ENCODE data around the gene MAGI1.
"Not testable (repeated sequence)": the region's sequence is repeated elsewhere in the genome, so short reads cannot be mapped to it uniquely, and the experiment has no call there.

MAGI1 gene

GRCh38 chr3:65653731-65654130 is 385.0 kb downstream of the MAGI1 start:
- DNase-seq = no peak

GRCh38 chr3:65650247-65650646 is 388.5 kb downstream of the MAGI1 start:
- DNase-seq = no peak

- no peak for DNase-seq
Measured at GRCh38 chr3:65647369-65647768, 391.3 kb downstream of the MAGI1 start.

- DNase-seq = no peak
Measured at GRCh38 chr3:65642883-65643282, 395.8 kb downstream of the MAGI1 start.

GRCh38 chr3:65641777-65642176 is 396.9 kb downstream of the MAGI1 start:
- no peak for DNase-seq

GRCh38 chr3:65641045-65641444 is 397.7 kb downstream of the MAGI1 start:
- no peak for DNase-seq

- no peak for DNase-seq
Measured at GRCh38 chr3:65639444-65639843, 399.3 kb downstream of the MAGI1 start.

- DNase-seq = no peak
Measured at GRCh38 chr3:65638301-65638700, 400.4 kb downstream of the MAGI1 start.

GRCh38 chr3:65636326-65636725 is 402.4 kb downstream of the MAGI1 start:
- no peak for DNase-seq

GRCh38 chr3:65635657-65636056 is 403.1 kb downstream of the MAGI1 start:
- no peak for DNase-seq

- no peak for DNase-seq
Measured at GRCh38 chr3:65633018-65633638, 405.6 kb downstream of the MAGI1 start.

- no peak for DNase-seq
Measured at GRCh38 chr3:65632414-65632813, 406.3 kb downstream of the MAGI1 start.

- DNase-seq = no peak
Measured at GRCh38 chr3:65628978-65629377, 409.7 kb downstream of the MAGI1 start.

- DNase-seq = peak; percentile 2
Measured at GRCh38 chr3:65627062-65627461, 411.7 kb downstream of the MAGI1 start.

- DNase-seq = no peak
Measured at GRCh38 chr3:65625305-65625704, 413.4 kb downstream of the MAGI1 start.

GRCh38 chr3:65623362-65623761 is 415.4 kb downstream of the MAGI1 start:
- DNase-seq = no peak

GRCh38 chr3:65619888-65620287 is 418.8 kb downstream of the MAGI1 start:
- DNase-seq = no peak

- DNase-seq = peak; percentile 12
Measured at GRCh38 chr3:65619451-65619881, 419.3 kb downstream of the MAGI1 start.

- no peak for DNase-seq
Measured at GRCh38 chr3:65618599-65618998, 420.1 kb downstream of the MAGI1 start.

- no peak for DNase-seq
Measured at GRCh38 chr3:65617787-65618186, 420.9 kb downstream of the MAGI1 start.

GRCh38 chr3:65617209-65617608 is 421.5 kb downstream of the MAGI1 start:
- no peak for DNase-seq

- no peak for DNase-seq
Measured at GRCh38 chr3:65616563-65616962, 422.2 kb downstream of the MAGI1 start.

- DNase-seq = no peak
Measured at GRCh38 chr3:65615329-65615728, 423.4 kb downstream of the MAGI1 start.

GRCh38 chr3:65614585-65614984 is 424.1 kb downstream of the MAGI1 start:
- no peak for DNase-seq

- DNase-seq = not testable (repeated sequence)
Measured at GRCh38 chr3:65607965-65608460, 430.7 kb downstream of the MAGI1 start.
